Hepatocyte (in vitro differentiated cells): ENCODE data around the gene RARB. TPM values are rescaled to one million over a fixed set of nuclear protein-coding genes. Genes with fewer than 3 reads are reported as not detected.

ENCODE experiments used
- DNase-seq: peaks from one replicate; pipeline ENCODE4 v3.0.0-alpha.2; 2016; ENCODE audit warnings: low spot score
- H2AFZ ChIP-seq: fragments of 200-600 bp; sonication (generic); 2 replicates; pipeline ENCODE4 v1.6.0; 2016; ENCODE audit warnings: antibody characterized with exemption, mild to moderate bottlenecking
- H3K27ac ChIP-seq: fragments of 200-600 bp; sonication (generic); 2 replicates; pipeline ENCODE4 v1.5.1; 2016; ENCODE audit warnings: mild to moderate bottlenecking
- H3K27me3 ChIP-seq: fragments of 200-600 bp; sonication (generic); 2 replicates; pipeline ENCODE4 v1.6.1; 2016
- H3K36me3 ChIP-seq: fragments of 200-600 bp; sonication (generic); replicated peaks from 2 replicates; pipeline ENCODE4 v1.5.1; 2016; ENCODE audit warnings: low read depth; ENCODE audit not compliant: insufficient read depth
- H3K4me1 ChIP-seq: fragments of 200-600 bp; sonication (generic); 2 replicates; pipeline ENCODE4 v1.5.1; 2016; ENCODE audit warnings: mild to moderate bottlenecking, moderate library complexity; ENCODE audit not compliant: insufficient read depth
- H3K4me2 ChIP-seq: fragments of 200-600 bp; sonication (generic); 2 replicates; pipeline ENCODE4 v1.6.0; 2016
- H3K4me3 ChIP-seq: fragments of 200-600 bp; sonication (generic); 2 replicates; pipeline ENCODE4 v1.5.1; 2016; ENCODE audit warnings: mild to moderate bottlenecking
- H3K79me2 ChIP-seq: fragments of 200-600 bp; sonication (generic); 2 replicates; pipeline ENCODE4 v1.6.0; 2017; ENCODE audit warnings: mild to moderate bottlenecking
- H3K9me2 ChIP-seq: fragments of 200-600 bp; sonication (generic); replicated peaks from 2 replicates; pipeline ENCODE4 v1.6.0; 2017; ENCODE audit warnings: mild to moderate bottlenecking; ENCODE audit not compliant: insufficient read depth
- H3K9me3 ChIP-seq: fragments of 200-600 bp; sonication (generic); 2 replicates; pipeline ENCODE4 v1.5.1; 2016; ENCODE audit warnings: low read depth, mild to moderate bottlenecking
- H4K20me1 ChIP-seq: fragments of 200-600 bp; sonication (generic); 2 replicates; pipeline ENCODE4 v1.6.0; 2016; ENCODE audit warnings: mild to moderate bottlenecking; ENCODE audit not compliant: insufficient read depth, poor library complexity, severe bottlenecking
- CTCF ChIP-seq: fragments of 200-600 bp; sonication (generic); IDR thresholded peaks from 2 replicates; pipeline ENCODE4 v1.5.1; 2016; ENCODE audit warnings: antibody characterized with exemption, mild to moderate bottlenecking; ENCODE audit not compliant: poor library complexity
- EZH2 ChIP-seq: fragments of 200-600 bp; sonication (generic); IDR thresholded peaks from 2 replicates; pipeline ENCODE4 v1.6.1; 2016; ENCODE audit warnings: antibody characterized with exemption, mild to moderate bottlenecking, borderline replicate concordance
- EZH2phosphoT487 ChIP-seq: fragments of 200-600 bp; sonication (generic); IDR thresholded peaks from one replicate; pipeline ENCODE4 v1.6.1; 2018; ENCODE audit warnings: antibody characterized with exemption, mild to moderate bottlenecking, low read depth, moderate library complexity; ENCODE audit not compliant: unreplicated experiment, severe bottlenecking
- WGBS: methylation state at CpG from one replicate; pipeline ENCODE4 v1.1.6; 2016; ENCODE audit warnings: low lambda C conversion rate; ENCODE audit errors: missing lambda C conversion rate; 5-methylcytosine and 5-hydroxymethylcytosine counted together
- polyA plus RNA-seq: library from polyadenylated mRNA; unstranded; fragments of >200 nt; fragmentation: Nextera tagmentation; extraction: Ambion mirVana; gene quantifications from 2 replicates; pipeline ENCODE4 v1.2.1, GENCODE V29; 2016
- total RNA-seq: library from RNA; depleted of rRNA; stranded (reverse); fragments of >200 nt; gene quantifications from 2 replicates; pipeline ENCODE4 v1.2.3, GENCODE V29; 2014

Gene RARB
- total and polyA plus RNA-seq, 2 experiments from 2014 or later, result 22.2 to 30.7 TPM

GRCh38 chr3:25478211-25478757 lies 50.2 kb downstream of the RARB start:
- Histone ChIP-seq H3K9me2 (no peaks in the 10 kb centered on the region), H3K79me2 (peaks cover 79% of the 10 kb centered on the region), H2AFZ (no peak overlapping the region), H3K4me1 (peaks cover 19% of the 10 kb centered on the region), H3K4me3 (no peak overlapping the region), H3K4me2 (no peak overlapping the region), H4K20me1 (no peaks in the 10 kb centered on the region), H3K9me3 (no peaks in the 10 kb centered on the region), H3K27ac (no peak overlapping the region), H3K27me3 (no peaks in the 10 kb centered on the region), H3K36me3 (no peaks in the 10 kb centered on the region)
- no peak for TF ChIP-seq EZH2phosphoT487
- TF ChIP-seq CTCF, result no peak
- no peak for TF ChIP-seq EZH2
- 80% methylated on average over 6 of the region's 6 CpGs for WGBS
- no peak for DNase-seq

GRCh38 chr3:25478964-25479726 lies 51.1 kb downstream of the RARB start:
- Histone ChIP-seq H3K27me3 (no peaks in the 10 kb centered on the region), H4K20me1 (no peaks in the 10 kb centered on the region), H3K4me2 (no peak overlapping the region), H2AFZ (no peak overlapping the region), H3K4me3 (no peak overlapping the region), H3K4me1 (peaks cover 17% of the 10 kb centered on the region), H3K36me3 (no peaks in the 10 kb centered on the region), H3K27ac (no peak overlapping the region), H3K79me2 (peaks cover 74% of the 10 kb centered on the region), H3K9me3 (no peaks in the 10 kb centered on the region), H3K9me2 (no peaks in the 10 kb centered on the region)
- WGBS, result 84% methylated on average over 3 of the region's 3 CpGs
- no peak for DNase-seq
- no peak for TF ChIP-seq EZH2
- no peak for TF ChIP-seq EZH2phosphoT487
- no peak for TF ChIP-seq CTCF

- H3K27me3 ChIP-seq, result no peaks in the 10 kb centered on the region
- no peaks in the 10 kb centered on the region for H3K9me2 ChIP-seq
- H3K4me2 ChIP-seq, result no peak overlapping the region
- no peak overlapping the region for H3K4me3 ChIP-seq
- H2AFZ ChIP-seq, result no peak overlapping the region
- no peaks in the 10 kb centered on the region for H4K20me1 ChIP-seq
- 63% methylated on average over 1 of the region's 1 CpG for WGBS
- DNase-seq, result no peak
- no peak for TF ChIP-seq CTCF
- TF ChIP-seq EZH2, result no peak
- no peak for TF ChIP-seq EZH2phosphoT487
- H3K9me3 ChIP-seq, result no peaks in the 10 kb centered on the region
- H3K27ac ChIP-seq, result no peak overlapping the region
- no peaks in the 10 kb centered on the region for H3K36me3 ChIP-seq
- peaks cover 74% of the 10 kb centered on the region for H3K79me2 ChIP-seq
- H3K4me1 ChIP-seq, result peaks cover 22% of the 10 kb centered on the region
Observed at GRCh38 chr3:25479727-25480010, 51.6 kb downstream of the RARB start.
